Colon (tissue), 2 donors: ENCODE results near the gene SPAG16.
"Not testable (repeated sequence)": the region's sequence is repeated elsewhere in the genome, so short reads cannot be mapped to it uniquely, and the experiment has no call there.

Source experiments
- FAIRE-seq: peaks from 2 replicates; lab custom pipeline; 2012; peaks lifted over from hg19 to GRCh38; lab: Jason Lieb, UNC
- donor health status: control.
- donor health status: control.

SPAG16 gene

GRCh38 chr2:213834746-213835145 is 550.5 kb downstream of the SPAG16 start:
- no peak for FAIRE-seq

DNA sequence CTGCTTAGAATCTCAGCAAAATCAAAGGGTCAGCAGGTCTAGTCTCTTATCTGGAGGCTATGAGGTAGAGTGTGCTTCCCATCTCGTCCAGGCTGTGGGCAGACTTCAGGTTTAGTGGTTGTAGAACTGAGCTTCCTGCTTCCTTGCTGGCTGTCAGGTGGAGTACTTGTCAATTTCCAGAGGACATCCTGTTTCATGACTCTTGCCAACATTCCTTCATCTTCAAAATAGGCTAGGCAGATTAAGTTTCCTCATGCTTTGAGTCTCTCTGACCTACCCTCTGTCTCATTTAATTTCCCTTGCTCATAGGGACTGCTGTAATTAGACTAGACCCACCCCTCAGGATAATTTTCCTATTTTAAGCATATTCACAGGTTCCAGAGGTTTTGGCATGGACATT is 562.6 kb downstream of the SPAG16 start:
- no peak for FAIRE-seq

GRCh38 chr2:213847316-213847715 is 563.1 kb downstream of the SPAG16 start:
- no peak for FAIRE-seq

DNA sequence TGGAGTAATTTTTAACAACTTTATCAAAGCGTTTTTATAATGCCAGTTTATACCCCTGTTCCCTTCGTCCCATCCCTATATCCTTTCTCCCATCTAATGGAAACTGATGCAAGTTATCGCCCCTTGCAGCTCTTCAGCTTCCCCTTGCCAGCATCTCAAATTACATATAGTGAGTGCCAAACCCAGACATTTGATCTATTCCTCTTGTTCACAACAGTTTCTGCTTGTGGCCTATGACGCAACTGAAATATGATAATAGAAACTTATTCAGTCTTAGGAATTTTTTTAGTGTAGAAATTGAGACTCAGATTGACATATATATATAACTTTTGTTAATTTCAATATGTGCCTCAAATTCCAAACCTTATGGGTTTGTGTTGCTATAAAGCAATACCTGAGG is 564.4 kb downstream of the SPAG16 start:
- FAIRE-seq = no peak

- no peak for FAIRE-seq
Observed at GRCh38 chr2:213861638-213862037, 577.4 kb downstream of the SPAG16 start.

DNA sequence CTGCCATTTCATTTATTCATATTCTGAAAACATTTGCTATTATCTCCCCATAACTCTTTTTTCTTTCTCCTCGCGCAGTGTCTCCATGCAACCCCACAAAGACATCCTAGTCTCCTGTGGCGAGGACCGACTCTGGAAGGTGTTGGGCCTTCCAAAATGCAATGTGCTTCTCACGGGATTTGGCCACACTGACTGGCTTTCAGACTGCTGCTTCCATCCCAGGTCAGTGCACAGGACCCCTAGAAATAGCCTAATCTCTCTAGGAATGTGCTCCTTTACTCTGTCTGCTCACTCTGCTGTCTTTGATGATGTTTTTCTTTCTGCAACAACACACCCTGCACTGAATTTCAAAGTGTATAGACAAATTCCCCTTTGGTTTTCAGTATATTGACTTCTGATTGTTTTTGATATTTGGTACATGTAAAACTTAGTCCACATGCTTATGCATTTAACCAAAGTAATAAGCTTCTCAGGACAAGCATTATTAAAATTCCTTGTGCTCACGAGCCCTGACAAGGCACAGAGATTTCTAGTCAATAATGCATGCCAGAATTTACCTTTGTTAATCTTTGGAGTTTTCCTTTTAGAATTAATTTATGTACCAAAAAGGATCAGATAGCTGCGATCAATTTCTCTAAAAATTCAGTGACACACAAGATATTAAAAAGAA is 578.3 kb downstream of the SPAG16 start:
- no peak for FAIRE-seq

DNA sequence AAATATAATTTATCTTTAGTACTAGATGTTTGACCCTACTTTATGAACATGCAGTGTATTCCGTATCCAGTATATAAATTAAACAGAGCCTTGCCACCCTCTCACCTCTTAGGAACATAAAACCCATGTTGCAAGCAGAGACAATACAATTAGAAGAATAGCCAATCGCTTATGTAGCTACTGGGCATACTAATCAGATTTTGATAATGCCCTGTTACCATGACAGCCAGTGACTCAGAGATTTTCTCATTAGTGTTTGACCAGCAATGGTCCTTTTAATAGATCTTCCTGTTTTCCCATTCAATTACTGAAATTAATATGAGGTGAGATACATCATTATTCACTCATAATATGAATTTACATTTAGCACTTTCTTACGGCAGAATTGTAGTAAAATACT is 579.3 kb downstream of the SPAG16 start:
- no peak for FAIRE-seq

- FAIRE-seq = no peak
Observed at GRCh38 chr2:213868526-213868925, 584.3 kb downstream of the SPAG16 start.

DNA sequence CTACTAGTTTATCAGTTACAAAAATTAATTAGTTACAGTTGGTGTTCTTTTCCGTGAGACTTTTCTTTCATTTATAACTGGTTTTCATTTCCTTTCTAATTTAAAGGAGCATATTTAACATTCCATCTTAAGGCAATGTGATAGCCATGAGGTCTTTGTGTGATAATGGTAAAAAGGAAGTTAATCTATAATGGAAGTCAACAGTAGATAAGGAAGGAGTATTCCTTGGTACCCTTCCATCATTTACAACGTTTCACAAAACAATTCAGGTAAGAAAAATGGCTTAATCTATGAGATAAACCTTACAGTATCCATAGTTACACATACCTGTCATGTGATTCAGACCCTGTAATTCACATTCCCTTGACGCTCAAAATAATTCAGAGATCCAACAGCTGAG is 601.2 kb downstream of the SPAG16 start:
- no peak for FAIRE-seq

GRCh38 chr2:213914510-213914909 is 630.2 kb downstream of the SPAG16 start:
- no peak for FAIRE-seq

- no peak for FAIRE-seq
Observed at GRCh38 chr2:213920014-213920413, 635.8 kb downstream of the SPAG16 start.

GRCh38 chr2:213923543-213923942 is 639.3 kb downstream of the SPAG16 start:
- FAIRE-seq = no peak

DNA sequence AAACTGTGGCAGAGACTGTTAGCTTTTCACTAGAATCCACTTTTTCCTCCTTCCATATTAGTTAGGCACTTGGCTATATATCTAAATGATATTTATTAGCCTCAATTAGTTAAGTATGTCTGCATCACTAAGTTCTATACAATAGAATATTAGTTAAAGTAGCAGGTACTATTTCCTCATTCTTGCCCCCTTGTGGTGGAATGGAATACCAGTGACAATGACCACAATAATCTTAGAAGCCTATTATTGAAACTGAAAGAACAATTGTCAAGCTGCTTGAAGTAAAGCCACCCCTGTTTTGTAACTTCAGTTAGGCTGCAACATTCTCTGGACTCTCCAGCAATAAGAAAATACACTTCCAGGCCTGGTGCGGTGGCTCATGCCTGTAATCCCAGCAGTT is 650.3 kb downstream of the SPAG16 start:
- no peak for FAIRE-seq

DNA sequence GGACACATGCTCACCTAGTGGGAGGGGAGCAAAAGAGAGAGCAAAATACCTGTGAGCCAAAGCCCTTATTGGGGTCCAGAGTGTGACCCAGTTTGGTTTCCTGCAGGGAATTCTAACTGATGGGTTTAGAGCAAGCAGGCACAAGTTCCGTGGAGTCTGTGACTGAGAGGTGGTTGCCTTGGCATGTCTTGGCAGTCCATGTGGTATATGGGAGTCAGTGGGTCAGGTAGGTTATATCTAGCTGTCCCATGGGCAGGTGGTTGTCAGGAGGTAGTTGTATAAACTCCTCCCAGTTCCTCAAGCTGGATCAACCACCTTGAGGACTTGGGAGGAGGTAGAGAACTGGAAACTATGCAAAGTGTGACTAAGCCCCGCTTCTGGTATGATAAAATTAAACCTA is 673.8 kb downstream of the SPAG16 start:
- no peak for FAIRE-seq

- no peak for FAIRE-seq
Observed at GRCh38 chr2:213959589-213959988, 675.3 kb downstream of the SPAG16 start.

GRCh38 chr2:213971536-213971935 is 687.3 kb downstream of the SPAG16 start:
- no peak for FAIRE-seq

- FAIRE-seq = no peak
Observed at GRCh38 chr2:213980883-213981282, 696.6 kb downstream of the SPAG16 start.

DNA sequence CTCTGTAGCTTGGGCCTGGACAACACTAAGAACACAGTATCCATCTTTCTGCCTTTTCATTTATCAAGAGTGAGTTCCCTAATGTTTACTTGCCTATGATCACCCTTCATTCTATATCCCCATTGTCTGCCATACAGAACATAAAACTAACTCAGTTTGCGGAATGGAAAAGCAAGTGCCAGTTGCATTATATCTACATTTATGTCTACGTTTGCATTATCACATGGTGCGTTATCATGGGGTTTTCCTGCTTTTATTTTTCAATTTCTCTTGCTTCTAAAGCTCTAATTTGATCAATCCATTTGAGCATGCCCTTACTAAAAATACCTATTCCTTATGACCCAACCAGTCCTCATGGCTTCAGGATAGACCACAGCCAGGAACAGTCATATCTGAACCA is 704.9 kb downstream of the SPAG16 start:
- no peak for FAIRE-seq

DNA sequence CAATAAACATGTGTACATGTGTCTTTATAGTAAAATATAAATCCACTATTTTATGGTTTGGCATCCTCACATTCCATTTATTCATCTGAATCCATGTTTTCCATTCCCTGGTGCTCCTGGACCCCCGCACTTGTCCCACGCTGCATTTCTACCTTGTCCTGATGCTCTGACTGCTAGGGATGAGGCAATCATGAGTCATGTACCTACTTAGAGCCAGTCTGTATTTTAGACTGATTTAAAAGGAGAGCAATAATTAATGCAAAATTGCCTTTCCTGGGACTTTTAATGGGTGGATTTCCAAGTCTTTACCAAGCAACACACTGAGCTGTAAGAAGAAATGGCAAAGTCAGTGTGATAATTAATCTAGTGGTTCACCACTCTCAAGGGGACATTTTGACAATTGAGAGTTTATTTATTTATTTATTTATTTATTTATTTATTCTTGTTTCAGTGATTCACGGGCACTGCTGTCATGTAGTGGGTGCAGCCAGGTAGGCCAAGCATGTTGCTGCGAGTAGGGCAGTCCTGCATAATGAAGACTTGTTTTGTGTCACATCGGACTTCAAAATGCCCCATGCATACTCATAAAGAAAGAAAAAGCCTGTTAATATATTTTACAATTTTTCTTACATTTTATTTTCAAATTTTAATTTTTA is 707.3 kb downstream of the SPAG16 start:
- FAIRE-seq = no peak

DNA sequence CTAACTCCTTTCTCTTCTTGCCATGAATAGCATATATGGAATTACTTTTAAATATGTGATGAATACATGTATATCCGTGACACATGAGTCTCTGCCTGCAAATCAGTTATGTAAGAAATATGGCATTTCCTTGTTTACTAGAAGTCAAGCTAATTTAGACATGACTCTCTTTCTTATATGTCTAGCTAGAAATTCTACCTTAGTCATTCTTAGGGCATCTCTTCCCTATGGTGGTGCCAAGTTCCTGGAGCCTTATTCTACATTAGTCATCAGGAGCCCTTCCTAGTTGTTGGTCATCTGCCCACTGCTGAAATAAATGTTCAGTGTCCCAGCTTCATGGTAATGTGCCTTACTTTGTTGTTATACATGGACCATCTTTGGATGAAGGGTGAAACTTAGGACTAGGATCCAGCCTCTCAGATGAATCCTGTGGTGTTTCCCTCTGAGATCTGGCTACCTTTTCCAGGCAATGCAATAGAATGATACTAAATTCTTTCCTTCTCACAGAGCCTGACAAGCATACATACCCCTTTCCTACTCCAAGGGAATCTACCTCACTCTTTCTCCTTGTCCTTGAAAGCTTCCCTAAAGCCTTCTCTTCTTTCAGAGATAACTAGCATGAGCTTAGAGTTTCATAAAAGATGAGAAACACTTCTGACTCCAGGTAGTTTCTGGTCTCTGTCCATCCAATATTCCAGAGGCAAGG is 711.3 kb downstream of the SPAG16 start:
- no peak for FAIRE-seq

- not testable (repeated sequence) for FAIRE-seq
Observed at GRCh38 chr2:213998976-213999375, 714.7 kb downstream of the SPAG16 start.

DNA sequence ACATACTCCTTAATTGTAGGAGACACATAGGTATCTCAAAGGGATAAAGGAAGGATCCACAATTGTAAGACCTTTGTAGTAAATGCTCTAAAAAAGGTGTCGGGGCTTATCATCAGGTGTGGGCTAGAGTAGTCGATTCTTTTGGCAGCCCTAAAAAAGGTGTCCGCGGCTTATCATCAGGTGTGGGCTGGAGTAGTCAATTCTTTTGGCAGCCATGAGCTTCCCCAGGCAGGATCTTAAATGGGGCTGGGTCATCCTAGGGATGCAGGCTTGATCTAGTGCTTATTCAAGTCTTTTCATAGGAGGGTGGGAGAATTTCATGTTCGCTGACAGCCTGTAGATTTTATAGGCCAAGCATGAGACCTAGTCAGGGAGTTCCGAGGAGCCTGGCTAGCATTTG is 720.2 kb downstream of the SPAG16 start:
- no peak for FAIRE-seq

DNA sequence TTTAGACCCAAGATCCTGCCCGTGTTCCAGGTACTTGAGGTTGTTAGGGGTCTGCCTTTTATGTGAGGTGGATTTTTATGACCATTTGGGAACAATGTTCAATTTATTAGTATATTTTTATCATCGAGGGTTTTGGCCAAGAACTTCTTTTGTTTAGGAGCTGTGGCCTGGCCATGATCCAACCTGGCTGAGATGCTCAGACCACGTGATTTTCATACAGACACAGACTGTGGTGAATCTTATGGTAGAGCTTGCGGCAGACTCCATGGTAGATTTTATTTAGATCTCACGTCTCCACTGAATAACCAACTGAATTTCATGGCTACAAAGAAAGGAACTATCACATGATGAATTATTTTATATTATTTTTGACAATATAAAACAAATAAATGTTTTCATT is 721.1 kb downstream of the SPAG16 start:
- FAIRE-seq = no peak

DNA sequence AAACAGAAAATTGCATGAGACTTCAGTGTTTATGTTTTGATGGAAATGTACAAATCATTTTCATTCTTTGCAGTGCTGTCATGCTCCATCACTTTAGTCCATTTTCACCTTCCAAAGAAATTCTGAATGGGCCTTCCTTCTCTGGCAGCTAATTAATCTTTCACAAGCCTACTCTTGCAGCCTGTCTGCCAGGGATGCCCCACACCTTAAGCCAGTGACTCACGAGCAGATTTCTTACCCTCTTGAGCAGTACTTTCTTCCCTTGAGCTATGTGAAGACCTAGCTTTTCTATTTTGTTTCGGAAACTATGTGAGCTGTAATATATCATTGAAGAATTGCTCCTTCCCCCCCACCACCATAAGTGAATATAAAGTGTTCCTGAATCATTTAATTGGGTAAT is 722.3 kb downstream of the SPAG16 start:
- no peak for FAIRE-seq
